Breast epithelium (tissue), 3 donors: ENCODE results near the gene TMEM63C.

ENCODE experiments used
- CTCF ChIP-seq, 3 donors: fragments of 450-650 bp; IDR thresholded peaks; one replicate each; pipeline ENCODE4 v1.5.1; 2016 to 2017; ENCODE audit warnings: antibody characterized with exemption in 3 of 3, mild to moderate bottlenecking in 3 of 3, moderate library complexity in 3 of 3
- POLR2AphosphoS5 ChIP-seq, 3 donors: sonication (generic); formaldehyde crosslinking; IDR thresholded peaks; one replicate each; pipeline ENCODE4 v1.6.1; 2017; ENCODE audit warnings: antibody characterized with exemption in 3 of 3

- TF ChIP-seq CTCF (IDR thresholded peaks at IDR 0.05) (no peak), POLR2AphosphoS5 (IDR thresholded peaks at IDR 0.05) (no peak)
Measured at GRCh38 chr14:77302926-77303325, 121.3 kb downstream of the TMEM63C start.
